CD4-positive, alpha-beta T cell treated with Interleukin-6 for 4 hours (primary cell): ENCODE measurements around the gene PAQR6.
"Not testable (repeated sequence)": the region's sequence is repeated elsewhere in the genome, so short reads cannot be mapped to it uniquely, and the experiment has no call there.

Experiments used
- DNase-seq: peaks from one replicate; pipeline ENCODE4 v3.0.0-alpha.2; 2020; ENCODE audit warnings: mixed read lengths

The PAQR6 gene

DNA sequence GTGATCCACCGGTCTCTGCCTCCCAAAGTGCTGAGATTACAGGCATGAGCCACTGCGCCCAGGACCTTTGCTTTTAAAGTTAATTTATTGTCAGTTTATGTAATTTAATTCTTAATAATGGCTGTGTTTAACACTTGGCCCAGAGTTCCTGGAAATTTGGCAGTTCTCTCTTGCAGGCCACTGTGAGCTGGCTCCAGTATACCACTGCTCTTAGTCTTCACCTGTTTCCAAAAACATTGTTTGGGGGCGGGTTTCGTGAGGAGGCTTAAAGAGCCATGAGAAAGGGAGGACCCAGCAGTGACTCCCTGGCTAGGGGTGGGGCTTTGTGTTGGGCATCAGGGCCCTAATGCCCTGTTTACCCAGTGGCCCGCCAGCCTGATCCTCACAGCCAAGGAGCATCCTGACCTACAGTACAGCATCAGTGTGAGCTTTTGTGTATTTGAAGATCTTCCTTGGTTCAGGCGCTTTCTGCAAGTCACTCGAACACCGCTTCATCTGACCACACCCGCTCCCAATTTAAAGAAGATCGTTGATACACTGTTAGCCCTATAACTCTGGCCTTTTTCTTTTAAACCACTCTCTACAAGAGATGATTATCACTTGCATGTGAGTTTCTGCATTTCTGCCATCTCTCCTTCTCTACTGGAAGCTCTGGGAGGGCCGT lies 17.9 kb downstream of the PAQR6 start:
- DNase-seq = no peak

DNA sequence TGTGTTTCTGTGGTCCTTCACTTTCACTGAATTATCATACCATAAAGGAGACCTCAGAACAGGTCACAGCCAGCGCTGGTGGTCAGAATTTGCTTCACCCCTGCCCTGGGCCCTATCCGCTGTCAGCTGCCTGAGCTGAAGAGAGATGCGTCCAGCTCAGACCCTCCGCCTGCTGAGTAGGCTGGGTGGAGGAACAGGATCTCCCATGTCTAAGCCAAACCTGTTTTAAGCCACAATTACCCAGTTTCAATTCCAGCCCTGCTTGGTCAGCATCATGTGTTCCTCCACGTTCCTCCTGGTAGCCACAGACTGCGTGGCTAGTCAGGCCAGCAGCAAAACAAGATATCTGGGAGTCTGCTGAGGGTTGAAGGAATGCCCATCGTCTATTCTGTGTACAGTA lies 19.4 kb downstream of the PAQR6 start:
- no peak for DNase-seq

DNA sequence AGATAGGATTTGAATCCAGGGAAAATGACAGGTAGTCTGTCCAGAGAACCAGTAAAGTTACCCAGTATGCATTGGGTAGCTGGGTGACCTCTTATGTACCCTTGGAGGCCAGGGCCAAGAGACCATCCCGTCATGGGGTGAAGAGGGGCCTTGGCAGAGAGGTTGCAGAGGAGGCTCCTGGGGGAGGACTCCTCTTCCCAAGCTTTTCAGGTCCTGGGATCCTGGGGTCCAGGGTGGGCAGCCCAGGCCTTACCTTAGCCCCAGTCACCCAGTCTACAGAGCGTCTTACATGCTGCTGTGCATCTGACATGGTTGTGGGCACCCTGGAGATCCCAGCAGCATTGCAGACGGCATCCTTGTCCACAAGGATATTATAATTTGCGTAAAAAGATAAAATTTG lies 21.1 kb downstream of the PAQR6 start:
- no peak for DNase-seq

DNA sequence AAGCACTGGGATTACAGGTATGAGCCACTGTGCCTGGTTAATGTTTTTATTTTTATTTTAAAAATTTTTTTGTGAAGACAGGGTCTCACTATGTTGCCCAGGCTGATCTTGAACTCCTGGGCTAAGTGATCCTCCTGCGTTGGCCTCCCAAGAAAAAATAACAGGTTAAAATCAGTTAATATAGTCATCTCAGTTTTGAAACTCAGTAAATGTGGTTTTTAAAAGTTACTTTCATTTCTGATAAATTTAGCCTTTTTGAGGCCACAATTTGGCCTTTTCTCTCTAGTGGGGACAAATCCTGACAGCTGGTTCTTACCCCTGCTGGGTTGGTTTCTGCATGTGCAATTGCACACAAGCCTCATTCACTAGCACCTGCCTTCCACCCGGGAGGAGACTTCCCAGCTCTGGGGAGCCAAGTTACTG lies 21.7 kb downstream of the PAQR6 start:
- DNase-seq = no peak

DNA sequence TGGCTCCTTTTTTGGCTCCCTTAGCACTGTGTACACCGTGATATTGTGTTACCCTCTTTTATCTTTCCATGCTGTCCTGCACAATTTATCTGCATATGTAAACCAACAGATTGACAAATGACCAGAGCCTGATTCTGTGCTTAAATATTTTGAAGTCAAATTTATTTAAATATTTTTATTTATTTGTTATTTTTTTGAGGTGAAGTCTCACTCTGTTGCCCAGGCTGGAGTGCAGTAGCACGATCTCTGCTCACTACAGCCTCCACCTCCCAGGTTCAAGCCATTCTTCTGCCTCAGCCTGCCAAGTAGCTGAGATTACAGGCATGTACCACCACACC lies 22.2 kb downstream of the PAQR6 start:
- no peak for DNase-seq

DNA sequence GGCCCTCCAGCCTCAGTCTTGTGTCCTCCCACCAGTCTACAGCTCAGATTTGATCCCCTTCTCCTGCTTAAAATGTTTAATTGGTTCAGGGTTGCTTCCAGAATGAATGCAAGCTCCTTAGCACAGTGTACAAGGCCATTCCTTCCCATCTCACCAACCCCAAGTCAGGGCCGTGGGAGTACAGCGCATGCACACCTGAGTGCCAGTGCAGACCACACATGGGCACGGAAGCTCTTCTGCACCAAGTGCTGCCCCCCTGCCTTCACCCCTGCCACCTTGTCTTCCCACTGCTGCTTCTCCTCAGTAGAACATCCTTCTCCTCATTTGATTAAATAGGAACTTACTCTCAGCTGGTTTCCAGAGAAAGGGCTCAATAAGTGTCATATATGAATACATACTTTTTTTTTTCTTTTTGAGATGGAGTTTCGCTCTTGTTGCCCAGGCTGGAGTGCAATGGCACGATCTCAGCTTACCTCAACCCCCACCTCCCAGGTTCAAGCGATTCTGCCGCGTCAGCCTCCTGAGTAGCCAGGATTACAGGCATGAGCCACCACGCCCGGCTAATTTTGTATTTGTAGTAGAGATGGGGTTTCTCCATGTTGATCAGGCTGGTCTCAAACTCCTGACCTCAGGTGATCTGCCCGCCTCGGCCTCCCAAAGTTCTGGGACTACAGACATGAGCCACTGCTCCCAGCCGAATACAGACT lies 25.7 kb downstream of the PAQR6 start:
- no peak for DNase-seq

DNA sequence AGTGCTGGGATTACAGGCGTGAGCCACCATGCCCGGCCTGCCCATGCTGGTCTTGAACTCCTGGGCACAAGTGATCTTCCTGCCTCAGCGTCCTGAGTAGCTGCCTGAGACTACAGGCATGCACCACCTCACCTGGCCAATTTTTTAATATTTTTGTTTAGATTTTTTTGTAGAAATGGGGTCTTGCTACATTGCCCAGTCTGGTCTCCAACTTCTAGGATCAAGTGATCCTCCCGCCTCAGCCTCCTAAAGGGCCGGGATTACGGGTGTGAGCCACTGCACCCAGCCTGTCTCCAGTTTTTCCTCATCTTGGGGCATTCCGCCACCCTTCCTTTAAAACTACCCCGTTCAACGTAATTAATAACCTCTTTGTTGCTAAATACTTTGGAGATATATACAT lies 27.6 kb downstream of the PAQR6 start:
- DNase-seq = no peak

DNA sequence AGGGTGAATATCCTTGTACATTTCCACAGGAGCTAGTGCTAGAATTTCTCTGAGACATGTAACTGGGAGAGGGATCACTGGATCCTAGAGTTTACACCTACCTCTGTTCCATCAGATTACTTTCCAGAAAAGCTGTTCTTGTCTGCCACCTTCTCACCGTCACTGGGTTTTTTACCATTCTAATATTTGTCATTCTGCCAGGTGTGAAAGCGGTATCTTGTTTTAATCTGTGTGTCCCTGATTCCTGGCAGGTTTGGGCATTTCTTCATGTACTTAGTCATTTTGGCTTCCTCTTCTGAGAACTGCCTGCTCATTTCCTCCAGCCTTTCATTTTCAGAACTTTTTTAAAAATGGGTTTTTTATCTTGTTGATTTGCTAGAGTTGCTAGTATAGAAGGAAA lies 30.0 kb downstream of the PAQR6 start:
- peak; percentile 55 for DNase-seq

DNA sequence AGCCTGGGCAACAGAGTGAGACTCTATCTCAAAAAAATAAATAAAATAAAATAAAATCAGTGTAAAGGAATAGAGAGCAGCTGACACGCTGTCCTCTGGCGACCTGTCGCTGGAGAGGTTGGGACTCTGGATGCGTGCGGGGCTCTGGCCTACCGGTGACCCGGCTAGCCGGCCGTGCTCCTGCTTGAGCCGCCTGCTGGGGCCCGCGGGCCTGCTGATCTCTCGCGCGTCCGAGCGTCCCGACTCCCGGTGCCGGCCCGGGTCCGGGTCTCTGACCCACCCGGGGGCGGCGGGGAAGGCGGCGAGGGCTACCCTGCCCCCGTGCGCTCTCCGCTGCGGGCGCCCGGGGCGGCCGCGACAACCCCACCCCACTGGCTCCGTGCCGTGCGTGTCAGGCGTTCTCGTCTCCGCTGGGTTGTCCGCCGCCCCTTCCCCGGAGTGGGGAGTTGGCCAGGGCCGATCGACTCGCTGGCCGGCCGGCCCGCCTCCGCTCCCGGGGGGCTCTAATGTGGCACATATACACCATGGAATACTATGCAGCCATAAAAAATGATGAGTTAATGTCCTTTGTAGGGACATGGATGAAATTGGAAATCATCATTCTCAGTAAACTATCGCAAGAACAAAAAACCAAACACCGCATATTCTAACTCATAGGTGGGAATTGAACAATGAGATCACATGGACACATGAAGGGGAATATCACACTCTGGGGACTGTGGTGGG lies 31.3 kb downstream of the PAQR6 start:
- not testable (repeated sequence) for DNase-seq

DNA sequence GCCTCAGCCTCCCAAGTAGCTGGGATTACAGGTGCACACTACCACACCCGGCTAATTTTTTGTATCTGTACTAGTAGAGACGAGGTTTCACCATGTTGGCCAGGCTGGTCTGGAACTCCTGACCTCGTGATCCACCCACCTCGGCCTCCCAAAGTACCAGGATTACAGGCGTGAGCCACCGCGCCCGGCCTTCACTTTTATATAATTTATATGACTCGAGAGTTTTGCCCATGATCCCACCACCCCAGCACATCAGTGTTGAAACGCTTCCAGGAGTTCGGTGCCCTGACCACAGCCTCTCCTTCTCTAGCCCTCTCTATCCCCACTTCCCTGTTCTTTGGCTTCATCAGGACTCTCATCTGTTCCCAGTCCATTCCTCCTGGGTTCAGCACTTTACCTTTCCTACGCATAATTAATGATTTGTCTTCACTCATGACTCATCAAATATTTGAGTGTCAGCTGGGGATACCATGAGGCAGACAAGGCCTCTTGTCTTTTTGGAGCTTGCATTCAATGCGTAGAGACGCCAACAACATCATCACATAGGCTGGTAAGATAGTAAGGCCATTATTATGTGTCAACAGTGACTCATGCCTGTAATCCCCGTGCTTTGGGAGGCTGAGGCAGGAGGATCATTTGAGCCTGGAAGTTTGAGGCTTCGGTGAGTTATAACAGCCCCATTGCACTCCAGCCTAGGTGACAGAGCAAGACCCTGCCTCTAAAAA lies 33.7 kb downstream of the PAQR6 start:
- DNase-seq = peak; percentile 21

DNA sequence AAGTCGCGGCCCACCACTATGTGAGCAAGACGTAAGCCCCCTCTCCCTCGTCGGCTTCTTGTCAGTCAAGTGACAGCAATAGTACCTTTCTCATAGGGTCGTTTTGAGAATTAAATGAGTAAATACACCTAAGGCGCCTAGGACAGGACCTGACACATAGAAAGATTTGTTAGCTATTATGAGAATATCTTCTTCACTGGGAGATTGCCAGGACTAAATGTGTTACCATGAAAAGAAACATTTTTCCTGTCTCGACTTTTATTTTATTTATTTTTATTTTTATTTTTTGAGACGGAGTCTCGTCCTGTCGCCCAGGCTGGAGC lies 34.3 kb downstream of the PAQR6 start:
- DNase-seq = no peak

DNA sequence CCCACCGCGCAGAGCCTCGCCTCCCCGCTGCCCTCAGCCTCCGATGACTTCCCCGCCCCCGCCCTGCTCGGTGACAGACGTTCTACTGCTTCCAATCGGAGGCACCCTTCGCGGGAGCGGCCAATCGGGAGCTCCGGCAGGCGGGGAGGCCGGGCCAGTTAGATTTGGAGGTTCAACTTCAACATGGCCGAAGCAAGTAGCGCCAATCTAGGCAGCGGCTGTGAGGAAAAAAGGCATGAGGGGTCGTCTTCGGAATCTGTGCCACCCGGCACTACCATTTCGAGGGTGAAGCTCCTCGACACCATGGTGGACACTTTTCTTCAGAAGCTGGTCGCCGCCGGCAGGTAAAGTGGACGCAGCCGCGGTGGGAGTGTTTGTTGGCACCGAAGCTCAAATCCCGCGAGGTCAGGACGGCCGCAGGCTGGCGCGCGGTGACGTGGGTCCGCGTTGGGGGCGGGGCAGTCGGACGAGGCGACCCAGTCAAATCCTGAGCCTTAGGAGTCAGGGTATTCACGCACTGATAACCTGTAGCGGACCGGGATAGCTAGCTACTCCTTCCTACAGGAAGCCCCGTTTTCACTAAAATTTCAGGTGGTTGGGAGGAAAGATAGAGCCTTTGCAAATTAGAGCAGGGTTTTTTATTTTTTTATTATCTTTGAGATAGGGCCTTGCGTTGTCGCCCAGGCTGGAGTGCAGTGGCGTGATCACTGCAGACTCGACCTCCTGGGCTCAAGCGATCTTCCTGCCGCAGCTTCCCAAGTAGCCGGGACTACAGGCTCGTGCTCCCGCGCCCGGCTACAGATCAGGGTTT lies 34.8 kb downstream of the PAQR6 start, which contains the start of gene PMF1:
PMF1 (plus strand) TSS at position 175 of the 811 bp plus-strand sequence; CDS start at position 184, 9 bp downstream.
- DNase-seq = peak; percentile 96

DNA sequence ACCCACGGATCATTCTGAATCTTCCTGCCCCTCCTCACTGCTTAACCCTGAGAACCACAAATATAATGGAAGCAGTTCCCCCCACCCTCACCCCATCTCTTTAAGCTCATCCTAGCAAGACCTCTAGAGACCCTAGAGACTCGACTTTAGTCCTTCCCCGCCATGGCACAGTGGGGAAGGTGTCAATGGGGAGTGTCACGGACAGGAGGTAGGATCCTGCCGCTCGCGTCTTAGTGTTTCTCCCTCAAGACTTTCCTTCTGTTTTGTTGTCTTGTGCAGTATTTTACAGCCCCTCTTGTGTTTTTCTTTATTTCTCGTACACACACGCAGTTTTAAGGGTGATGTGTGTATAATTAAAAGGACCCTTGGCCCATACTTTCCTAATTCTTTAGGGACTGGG lies 35.7 kb downstream of the PAQR6 start:
- no peak for DNase-seq

DNA sequence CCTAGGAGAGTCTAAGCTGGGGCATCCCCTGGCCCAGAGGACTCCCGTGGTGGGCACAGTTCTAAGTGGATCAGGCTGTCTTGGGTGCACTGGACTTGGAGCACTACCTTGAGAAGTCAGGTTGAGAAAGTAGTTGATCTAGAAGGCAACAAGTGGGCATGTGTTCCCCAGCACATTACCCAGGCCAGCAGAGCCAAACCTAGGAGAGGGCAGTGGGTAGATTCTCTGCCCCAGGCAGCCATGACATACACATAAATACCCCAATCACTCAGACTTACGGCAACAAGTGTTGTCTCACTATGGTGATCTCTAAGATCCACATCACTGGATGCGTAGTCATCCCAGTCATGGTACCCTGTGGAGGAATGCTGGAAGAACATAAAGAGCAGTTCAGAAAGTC lies 36.6 kb downstream of the PAQR6 start:
- no peak for DNase-seq

DNA sequence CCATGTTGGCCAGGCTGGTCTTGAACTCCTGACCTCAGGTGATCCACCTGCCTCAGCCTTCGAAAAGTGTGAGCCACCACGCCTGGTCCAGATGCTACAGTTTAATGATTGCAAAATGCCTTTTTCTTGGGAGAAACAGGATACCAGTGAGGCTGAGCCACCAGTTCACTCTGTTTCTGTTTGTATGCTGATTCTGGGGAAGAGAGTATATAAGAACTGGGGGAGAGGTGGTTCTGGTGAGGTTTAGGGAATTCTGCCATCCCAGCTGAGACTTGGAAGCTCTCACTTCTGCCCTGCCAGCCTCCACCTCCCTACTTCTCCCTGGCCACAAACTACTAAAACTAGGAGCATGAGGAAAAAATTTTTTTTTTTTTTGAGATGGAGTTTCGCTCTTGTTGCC lies 43.2 kb downstream of the PAQR6 start:
- no peak for DNase-seq

DNA sequence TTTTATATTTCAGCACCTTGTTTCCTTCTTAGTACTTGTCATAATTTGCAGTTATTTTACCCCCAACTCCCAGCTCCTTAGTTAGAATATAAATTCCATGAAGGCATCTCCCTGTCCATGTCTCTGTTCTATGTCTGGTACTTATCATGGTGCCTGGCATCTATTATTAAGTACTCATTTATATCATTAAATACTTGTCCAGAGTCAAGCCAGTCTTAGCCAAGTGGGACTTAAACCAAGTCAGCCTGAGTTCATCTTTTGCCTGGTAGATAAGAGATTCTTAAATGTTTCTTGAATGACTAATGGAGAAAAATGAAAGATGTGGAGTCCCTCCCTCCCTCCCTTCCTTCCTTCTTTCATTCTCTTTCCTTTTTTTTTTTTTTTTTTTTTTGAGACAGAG lies 44.5 kb downstream of the PAQR6 start:
- DNase-seq = no peak

DNA sequence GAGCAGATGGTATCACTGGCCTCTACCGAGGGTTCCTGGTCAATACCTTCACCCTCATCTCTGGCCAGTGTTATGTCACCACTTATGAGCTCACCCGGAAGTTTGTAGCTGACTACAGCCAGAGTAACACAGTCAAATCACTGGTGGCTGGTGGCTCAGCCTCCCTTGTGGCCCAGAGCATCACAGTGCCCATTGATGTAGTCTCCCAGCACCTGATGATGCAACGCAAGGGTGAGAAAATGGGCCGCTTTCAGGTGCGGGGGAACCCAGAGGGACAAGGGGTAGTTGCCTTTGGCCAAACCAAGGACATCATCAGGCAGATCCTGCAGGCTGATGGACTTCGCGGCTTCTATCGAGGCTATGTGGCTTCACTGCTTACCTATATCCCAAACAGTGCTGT lies 47.8 kb downstream of the PAQR6 start:
- no peak for DNase-seq

DNA sequence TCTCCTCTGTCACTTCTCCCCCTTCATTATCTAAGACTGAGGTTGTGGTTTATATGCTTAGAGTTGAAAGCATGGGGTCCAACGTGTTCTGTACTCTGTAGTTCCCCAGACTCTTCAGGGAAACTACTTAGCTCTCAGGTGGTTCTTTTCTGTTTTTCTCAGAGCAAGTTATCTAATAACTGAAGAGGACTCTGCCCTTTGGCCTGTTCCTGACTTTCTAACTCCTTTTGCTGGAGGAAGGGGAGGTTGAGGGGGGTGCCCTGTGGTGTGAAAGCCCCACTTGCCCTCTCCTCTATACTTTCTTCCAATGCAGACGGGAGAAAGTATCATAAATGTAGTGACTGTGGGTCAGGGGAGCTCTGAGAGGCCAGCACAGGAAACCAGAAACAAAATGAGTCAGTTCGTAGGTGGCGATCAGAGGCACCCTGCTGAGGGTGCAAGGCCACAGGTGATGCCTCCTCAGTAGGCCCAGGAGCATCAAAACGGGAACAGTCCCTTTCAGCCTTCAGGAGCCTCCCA lies 49.0 kb downstream of the PAQR6 start:
- DNase-seq = peak; percentile 18

DNA sequence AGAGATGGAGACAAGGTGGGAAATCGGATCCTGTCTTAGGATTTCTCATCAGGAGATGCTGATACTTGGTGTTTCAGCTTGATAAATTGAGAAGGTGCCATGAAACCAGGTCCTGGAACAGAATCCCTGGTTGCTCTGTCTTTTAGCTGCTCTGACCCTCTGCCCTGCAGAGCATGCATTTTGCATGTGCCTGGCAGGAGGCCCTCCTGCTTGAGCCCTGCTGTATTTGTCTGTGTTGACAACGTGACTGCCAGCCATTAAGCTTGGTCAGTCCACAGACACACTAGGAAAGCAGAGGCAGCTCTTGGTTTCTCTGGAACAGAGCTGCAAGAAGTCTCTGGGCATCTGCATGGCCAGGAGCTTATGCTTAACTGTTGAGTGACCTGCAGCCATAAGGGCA lies 51.4 kb downstream of the PAQR6 start:
- DNase-seq = no peak

DNA sequence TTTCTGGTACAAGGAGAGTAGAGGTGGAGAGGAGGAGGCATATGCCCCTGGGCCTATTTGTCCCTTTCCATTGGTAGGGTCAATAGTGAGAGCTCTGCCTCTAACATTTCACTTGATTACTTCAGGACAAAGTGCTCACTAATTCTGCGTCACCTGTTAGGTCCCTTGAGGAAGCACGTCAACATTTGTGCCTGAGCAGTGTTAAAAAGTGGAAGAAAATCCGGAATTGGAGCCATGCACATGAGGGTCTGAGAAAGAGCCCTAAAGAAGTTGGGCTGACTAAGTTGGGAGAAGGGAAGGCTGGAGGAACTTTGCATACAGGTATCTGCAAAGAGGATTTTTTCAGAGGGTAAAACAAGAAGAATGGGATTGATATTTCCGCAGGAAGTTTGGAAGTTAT lies 52.0 kb downstream of the PAQR6 start:
- no peak for DNase-seq

DNA sequence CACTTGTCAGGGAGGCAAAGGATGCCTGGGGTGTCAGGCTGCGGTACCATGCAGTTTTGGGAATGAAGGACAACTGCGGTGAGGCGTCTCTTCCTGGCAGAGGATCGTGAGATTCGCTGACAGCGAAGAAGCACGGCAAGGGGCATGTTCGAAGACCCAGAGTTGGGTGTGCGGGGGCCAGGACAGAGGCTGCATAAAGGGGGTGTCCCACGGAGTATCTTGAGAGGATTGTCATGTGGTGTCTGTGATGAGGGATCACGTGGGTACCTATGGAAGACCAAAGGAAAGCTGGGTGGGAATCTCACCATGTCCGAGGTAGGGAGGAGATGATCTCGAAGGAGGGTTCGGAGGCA lies 53.6 kb downstream of the PAQR6 start:
- DNase-seq = no peak

DNA sequence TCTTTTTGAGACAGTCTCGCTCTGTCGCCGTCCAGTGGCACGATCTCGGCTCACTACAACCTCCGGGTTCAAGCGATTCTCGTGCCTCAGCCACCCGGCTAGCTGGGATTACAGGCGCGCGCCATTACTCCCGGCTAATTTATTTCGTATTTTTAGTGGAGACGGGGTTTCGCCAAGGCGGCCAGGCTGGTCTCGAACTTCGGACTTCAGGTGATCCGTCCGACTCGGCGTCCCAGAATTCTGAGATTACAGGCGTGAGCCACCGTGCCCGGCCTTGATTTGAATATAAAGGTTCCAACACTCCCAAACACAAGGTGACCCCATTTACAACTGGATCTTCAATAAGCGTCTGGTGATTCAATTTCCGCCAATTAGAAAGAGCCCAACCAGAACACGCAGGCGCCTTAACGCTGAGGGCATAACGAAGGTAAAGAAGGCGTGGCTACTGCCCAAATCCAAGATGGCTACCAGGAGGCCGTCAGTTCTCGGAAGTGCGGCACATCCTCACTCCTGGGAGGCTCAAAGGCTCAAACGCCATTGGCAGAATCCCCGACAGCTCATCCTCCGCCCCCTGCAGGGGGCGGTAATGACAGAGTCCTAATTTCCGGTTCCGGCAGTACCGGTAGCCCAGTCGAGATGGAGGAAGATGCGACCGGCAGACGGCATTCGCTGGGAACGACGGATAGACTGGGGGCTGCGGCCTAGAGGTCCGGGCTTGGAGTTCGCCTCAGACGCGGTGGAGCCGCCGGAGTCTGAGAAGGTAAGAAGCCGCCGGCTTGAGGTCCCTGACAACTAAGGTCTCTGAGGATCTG lies 54.2 kb downstream of the PAQR6 start, which contains the start of gene SLC25A44:
SLC25A44 (plus strand) TSS at position 617 of the 812 bp plus-strand sequence. CDS start 5,744 bp downstream, outside the sequence.
- peak; percentile 97 for DNase-seq
